Smooth muscle cell (in vitro differentiated cells): Measurements from ENCODE around the gene ATP6AP2. TPM values are rescaled to one million over a fixed set of nuclear protein-coding genes. Genes with fewer than 3 reads are reported as not detected.
"Not testable (repeated sequence)": the region's sequence is repeated elsewhere in the genome, so short reads cannot be mapped to it uniquely, and the experiment has no call there.

Source experiments
- DNase-seq: peaks from one replicate; lab custom pipeline; 2025; ENCODE audit not compliant: unreplicated experiment; lab: John Stamatoyannopoulos, UW
- H2AFZ ChIP-seq: fragments of 200-600 bp; sonication (generic); 2 replicates; pipeline ENCODE4 v1.6.0; 2016; ENCODE audit warnings: antibody characterized with exemption, low read depth, mild to moderate bottlenecking
- H3F3A ChIP-seq: fragments of 200-600 bp; sonication (generic); 2 replicates; pipeline ENCODE4 v1.6.0; 2017; ENCODE audit warnings: antibody characterized with exemption, low read depth
- H3K27ac ChIP-seq: fragments of 200-600 bp; sonication (generic); 2 replicates; pipeline ENCODE4 v1.5.1; 2016; ENCODE audit warnings: low read depth, mild to moderate bottlenecking
- H3K27me3 ChIP-seq: fragments of 200-600 bp; sonication (generic); 2 replicates; pipeline ENCODE4 v1.6.1; 2016; ENCODE audit warnings: low read depth, mild to moderate bottlenecking
- H3K36me3 ChIP-seq: fragments of 200-600 bp; sonication (generic); 2 replicates; pipeline ENCODE4 v1.5.1; 2016; ENCODE audit warnings: low read depth
- H3K4me1 ChIP-seq: fragments of 200-600 bp; sonication (generic); 2 replicates; pipeline ENCODE4 v1.5.1; 2016; ENCODE audit warnings: low read depth
- H3K4me2 ChIP-seq: fragments of 200-600 bp; sonication (generic); 2 replicates; pipeline ENCODE4 v1.6.0; 2016; ENCODE audit warnings: mild to moderate bottlenecking
- H3K4me3 ChIP-seq: fragments of 200-600 bp; sonication (generic); 2 replicates; pipeline ENCODE4 v1.5.1; 2016; ENCODE audit warnings: mild to moderate bottlenecking
- H3K79me2 ChIP-seq: fragments of 200-600 bp; sonication (generic); 2 replicates; pipeline ENCODE4 v1.6.0; 2016; ENCODE audit warnings: low read depth, mild to moderate bottlenecking
- H3K9ac ChIP-seq: fragments of 200-600 bp; sonication (generic); 2 replicates; pipeline ENCODE4 v1.6.0; 2016; ENCODE audit warnings: low read depth
- H3K9me3 ChIP-seq: fragments of 200-600 bp; sonication (generic); replicated peaks from 2 replicates; pipeline ENCODE4 v1.5.1; 2016; ENCODE audit warnings: low read depth
- H4K20me1 ChIP-seq: fragments of 200-600 bp; sonication (generic); 2 replicates; pipeline ENCODE4 v1.6.0; 2016; ENCODE audit warnings: low read depth
- CTCF ChIP-seq: fragments of 200-600 bp; sonication (generic); IDR thresholded peaks from 2 replicates; pipeline ENCODE4 v1.5.1; 2017; ENCODE audit warnings: borderline replicate concordance, mild to moderate bottlenecking, antibody characterized with exemption; ENCODE audit not compliant: insufficient read depth, poor library complexity, severe bottlenecking
- WGBS: methylation state at CpG from one replicate; pipeline ENCODE4 v1.1.7; 2016; ENCODE audit warnings: low lambda C conversion rate; 5-methylcytosine and 5-hydroxymethylcytosine counted together
- polyA plus RNA-seq: library from polyadenylated mRNA; unstranded; fragments of >200 nt; fragmentation: Nextera tagmentation; extraction: Ambion mirVana; gene quantifications from 2 replicates; pipeline ENCODE4 v1.2.1, GENCODE V29; 2016
- total RNA-seq: library from RNA; depleted of rRNA; stranded (reverse); fragments of >200 nt; gene quantifications from 2 replicates; pipeline ENCODE4 v1.2.3, GENCODE V29; 2014

The ATP6AP2 gene
- total and polyA plus RNA-seq, 2 experiments from 2014 or later, result 164 to 207 TPM

- Histone ChIP-seq H3K9me3 (no peaks in the 10 kb centered on the region), H2AFZ (peak overlapping the region; percentile 65), H3K27ac (peak overlapping the region; percentile 75), H3K36me3 (no peaks in the 10 kb centered on the region), H3K4me1 (peaks cover 7% of the 10 kb centered on the region), H3F3A (no peaks in the 10 kb centered on the region), H3K4me3 (peak overlapping the region; percentile 72), H4K20me1 (peaks cover 43% of the 10 kb centered on the region), H3K79me2 (peaks cover 39% of the 10 kb centered on the region), H3K9ac (peak overlapping the region; percentile 85), H3K4me2 (peak overlapping the region; percentile 93), H3K27me3 (no peaks in the 10 kb centered on the region)
- DNase-seq, result no peak
- no peak for TF ChIP-seq CTCF
- WGBS, result 44% methylated on average over 15 of the region's 15 CpGs
Measured at GRCh38 chrX:40581336-40581920, 658 bp downstream of the ATP6AP2 start.

- 94% methylated on average over 13 of the region's 13 CpGs for WGBS
- Histone ChIP-seq H3K4me2 (peak overlapping the region; percentile 93), H4K20me1 (peaks cover 46% of the 10 kb centered on the region), H3K4me3 (peak overlapping the region; percentile 72), H3K79me2 (peaks cover 39% of the 10 kb centered on the region)
- H3K4me1 ChIP-seq, H3K9me3 ChIP-seq, H2AFZ ChIP-seq, DNase-seq, H3F3A ChIP-seq, H3K27me3 ChIP-seq, H3K36me3 ChIP-seq, H3K27ac ChIP-seq, H3K9ac ChIP-seq: not testable (repeated sequence)
Measured at GRCh38 chrX:40582178-40582577, 1.4 kb downstream of the ATP6AP2 start.

- no peak overlapping the region for H2AFZ ChIP-seq
- no peaks in the 10 kb centered on the region for H3F3A ChIP-seq
- H3K4me1 ChIP-seq, result peaks cover 7% of the 10 kb centered on the region
- no peak overlapping the region for H3K4me2 ChIP-seq
- no peaks in the 10 kb centered on the region for H3K36me3 ChIP-seq
- no peak overlapping the region for H3K9ac ChIP-seq
- H3K9me3 ChIP-seq, result no peaks in the 10 kb centered on the region
- H4K20me1 ChIP-seq, result peaks cover 46% of the 10 kb centered on the region
- no peak for DNase-seq
- H3K4me3 ChIP-seq, result no peak overlapping the region
- H3K79me2 ChIP-seq, result peaks cover 39% of the 10 kb centered on the region
- no peak for TF ChIP-seq CTCF
- whole genome bisulfite sequencing, result 76% methylated on average over 2 of the region's 2 CpGs
- no peaks in the 10 kb centered on the region for H3K27me3 ChIP-seq
- H3K27ac ChIP-seq, result no peak overlapping the region
Measured at GRCh38 chrX:40582811-40583210, 2.0 kb downstream of the ATP6AP2 start.

- H3K4me3 ChIP-seq, H3K9ac ChIP-seq, H3K27me3 ChIP-seq, H3K4me1 ChIP-seq, H3K9me3 ChIP-seq, H3K36me3 ChIP-seq, H3K4me2 ChIP-seq, H3K27ac ChIP-seq, H3F3A ChIP-seq, H2AFZ ChIP-seq, DNase-seq: not testable (repeated sequence)
- H4K20me1 ChIP-seq, result peaks cover 34% of the 10 kb centered on the region
- whole genome bisulfite sequencing, result 76% methylated on average over 1 of the region's 1 CpG
- H3K79me2 ChIP-seq, result peaks cover 24% of the 10 kb centered on the region
Measured at GRCh38 chrX:40587623-40588022, 6.9 kb downstream of the ATP6AP2 start.

- not testable (repeated sequence) for H3K79me2 ChIP-seq, DNase-seq, H3F3A ChIP-seq, H3K4me3 ChIP-seq, H3K36me3 ChIP-seq, H3K9me3 ChIP-seq, H3K27me3 ChIP-seq, H3K4me1 ChIP-seq, H2AFZ ChIP-seq, H3K27ac ChIP-seq, H3K4me2 ChIP-seq, H3K9ac ChIP-seq
- H4K20me1 ChIP-seq, result peaks cover 14% of the 10 kb centered on the region
- WGBS, result 84% methylated on average over 6 of the region's 6 CpGs
Measured at GRCh38 chrX:40589616-40590321, 9.0 kb downstream of the ATP6AP2 start.
